GM12878 (cell line): ENCODE data around the gene ARMC9.
A peak's percentile ranks its signal among the peaks of the same experiment; 100 is the strongest.

ENCODE experiments used
- BCL11A ChIP-seq: IDR thresholded peaks from 2 replicates; pipeline ENCODE4 v1.6.1; 2011; ENCODE audit warnings: low read depth, low read length
- CREM ChIP-seq: IDR thresholded peaks from 2 replicates; pipeline ENCODE4 v1.6.1; 2014; ENCODE audit warnings: antibody characterized with exemption, low read depth
- DPF2 ChIP-seq: fragments of 450-650 bp; IDR thresholded peaks from 2 replicates; pipeline ENCODE4 v1.6.1; 2017; ENCODE audit warnings: mild to moderate bottlenecking
- EP300 ChIP-seq, 2 experiments: fragments of 150-350 bp in 1 of 2; IDR thresholded peaks; 2 replicates each; pipeline ENCODE4 v1.6.1; 2011 to 2012; ENCODE audit warnings: low read depth in 2 of 2, low read length in 2 of 2, borderline replicate concordance in 1 of 2, improper control_type of control experiment in 1 of 2, inconsistent platforms in 1 of 2; ENCODE audit not compliant: control insufficient read depth in 1 of 2
- ESRRA ChIP-seq: IDR thresholded peaks from 2 replicates; pipeline ENCODE4 v1.6.1; 2012; ENCODE audit warnings: mild to moderate bottlenecking, low read length, improper control_type of control experiment
- POLR2A ChIP-seq: IDR thresholded peaks from 2 replicates; pipeline ENCODE4 v1.6.1; 2011; ENCODE audit warnings: low read depth, mild to moderate bottlenecking, low read length
- REST ChIP-seq: IDR thresholded peaks from 2 replicates; pipeline ENCODE4 v1.6.1; 2012; ENCODE audit warnings: mild to moderate bottlenecking, low read depth, low read length
- SIN3A ChIP-seq: IDR thresholded peaks from 2 replicates; pipeline ENCODE4 v1.6.1; 2012; ENCODE audit warnings: low read depth, low read length, improper control_type of control experiment
- TCF12 ChIP-seq: IDR thresholded peaks from 2 replicates; pipeline ENCODE4 v1.6.1; 2011; ENCODE audit warnings: low read depth, mild to moderate bottlenecking, low read length
- USF2 ChIP-seq: IDR thresholded peaks from 2 replicates; pipeline ENCODE4 v1.6.1; 2011; ENCODE audit warnings: low read depth, low read length, improper control_type of control experiment, borderline replicate concordance
- TF ChIP-seq, protein P1 (sequence below): fragments of 450-650 bp; IDR thresholded peaks from 2 replicates; pipeline ENCODE4 v1.6.1; 2017; ENCODE audit warnings: low read depth, mild to moderate bottlenecking, moderate library complexity
- TF ChIP-seq, protein P2 (sequence below), 3 experiments: IDR thresholded peaks in 2 of 3; conservative IDR thresholded peaks in 1 of 3; 2 replicates each; pipeline ENCODE4 v1.5.1; 2011; ENCODE audit warnings: low read depth in 3 of 3, low read length in 3 of 3, mild to moderate bottlenecking in 3 of 3, control low read depth in 2 of 3, moderate library complexity in 2 of 3, inconsistent platforms in 1 of 3, mixed read lengths in 1 of 3; ENCODE audit not compliant: control insufficient read depth in 2 of 3, insufficient read depth in 1 of 3; ENCODE audit errors: extremely low read depth in 1 of 3

- TF ChIP-seq, protein P1, sequence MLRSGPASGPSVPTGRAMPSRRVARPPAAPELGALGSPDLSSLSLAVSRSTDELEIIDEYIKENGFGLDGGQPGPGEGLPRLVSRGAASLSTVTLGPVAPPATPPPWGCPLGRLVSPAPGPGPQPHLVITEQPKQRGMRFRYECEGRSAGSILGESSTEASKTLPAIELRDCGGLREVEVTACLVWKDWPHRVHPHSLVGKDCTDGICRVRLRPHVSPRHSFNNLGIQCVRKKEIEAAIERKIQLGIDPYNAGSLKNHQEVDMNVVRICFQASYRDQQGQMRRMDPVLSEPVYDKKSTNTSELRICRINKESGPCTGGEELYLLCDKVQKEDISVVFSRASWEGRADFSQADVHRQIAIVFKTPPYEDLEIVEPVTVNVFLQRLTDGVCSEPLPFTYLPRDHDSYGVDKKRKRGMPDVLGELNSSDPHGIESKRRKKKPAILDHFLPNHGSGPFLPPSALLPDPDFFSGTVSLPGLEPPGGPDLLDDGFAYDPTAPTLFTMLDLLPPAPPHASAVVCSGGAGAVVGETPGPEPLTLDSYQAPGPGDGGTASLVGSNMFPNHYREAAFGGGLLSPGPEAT: no peak; the same call in none of the 2 replicates
- TF ChIP-seq TCF12 (no peak), SIN3A (no peak), BCL11A (0 out of 2 replicates have a peak, but pooled peaks have one; percentile 13), DPF2 (0 out of 2 replicates have a peak, but pooled peaks have one; percentile 46), USF2 (no peak), EP300 (IDR thresholded peaks at IDR 0.05; ENCODE audit: borderline replicate concordance in 1 of 2, control insufficient read depth in 1 of 2, low read depth in 2 of 2, low read length in 2 of 2) (peak; percentile 55 to 93; a peak in 3 of 4 replicates), REST (no peak), ESRRA (no peak), POLR2A (no peak), CREM (no peak)
- TF ChIP-seq, protein P2, sequence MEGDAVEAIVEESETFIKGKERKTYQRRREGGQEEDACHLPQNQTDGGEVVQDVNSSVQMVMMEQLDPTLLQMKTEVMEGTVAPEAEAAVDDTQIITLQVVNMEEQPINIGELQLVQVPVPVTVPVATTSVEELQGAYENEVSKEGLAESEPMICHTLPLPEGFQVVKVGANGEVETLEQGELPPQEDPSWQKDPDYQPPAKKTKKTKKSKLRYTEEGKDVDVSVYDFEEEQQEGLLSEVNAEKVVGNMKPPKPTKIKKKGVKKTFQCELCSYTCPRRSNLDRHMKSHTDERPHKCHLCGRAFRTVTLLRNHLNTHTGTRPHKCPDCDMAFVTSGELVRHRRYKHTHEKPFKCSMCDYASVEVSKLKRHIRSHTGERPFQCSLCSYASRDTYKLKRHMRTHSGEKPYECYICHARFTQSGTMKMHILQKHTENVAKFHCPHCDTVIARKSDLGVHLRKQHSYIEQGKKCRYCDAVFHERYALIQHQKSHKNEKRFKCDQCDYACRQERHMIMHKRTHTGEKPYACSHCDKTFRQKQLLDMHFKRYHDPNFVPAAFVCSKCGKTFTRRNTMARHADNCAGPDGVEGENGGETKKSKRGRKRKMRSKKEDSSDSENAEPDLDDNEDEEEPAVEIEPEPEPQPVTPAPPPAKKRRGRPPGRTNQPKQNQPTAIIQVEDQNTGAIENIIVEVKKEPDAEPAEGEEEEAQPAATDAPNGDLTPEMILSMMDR (IDR thresholded peaks at IDR 0.05 in 2 of 3, conservative IDR thresholded peaks at IDR 0.05 in 1 of 3; ENCODE audit: control insufficient read depth in 2 of 3, extremely low read depth in 1 of 3, insufficient read depth in 1 of 3, low read depth in 3 of 3, low read length in 3 of 3): no peak
Observed at GRCh38 chr2:231315896-231316295, 117.5 kb downstream of the ARMC9 start.
